K562 (cell line): ENCODE results near the gene WDR46. TPM values are rescaled to one million over a fixed set of nuclear protein-coding genes. Genes with fewer than 3 reads are reported as not detected.
A peak's percentile ranks its signal among the peaks of the same experiment; 100 is the strongest.

Source experiments
- BRF1 ChIP-seq: IDR thresholded peaks from 3 replicates; pipeline ENCODE4 v1.6.1; 2011; ENCODE audit warnings: borderline replicate concordance, mild to moderate bottlenecking; ENCODE audit not compliant: insufficient read length; ENCODE audit errors: extremely low read depth
- DACH1 ChIP-seq: fragments of 450-650 bp; IDR thresholded peaks from 2 replicates; pipeline ENCODE4 v1.6.1; 2018; ENCODE audit not compliant: partially characterized antibody
- DPF2 ChIP-seq: fragments of 450-650 bp; IDR thresholded peaks from 2 replicates; pipeline ENCODE4 v1.6.1; 2016
- HMG20B ChIP-seq: fragments of 250-450 bp; sonication (Bioruptor Pico); IDR thresholded peaks from 2 replicates; pipeline ENCODE4 v1.5.0; 2021; ENCODE audit warnings: mild to moderate bottlenecking
- MECOM ChIP-seq: fragments of 250-450 bp; sonication (Bioruptor Pico); IDR thresholded peaks from 2 replicates; pipeline ENCODE4 v1.8.0; 2022; ENCODE audit warnings: inconsistent platforms
- MYBL2 ChIP-seq, 2 experiments: fragments of 450-650 bp in 1 of 2; sonication (generic) in 1 of 2; formaldehyde crosslinking in 1 of 2; IDR thresholded peaks; 2 replicates each; pipeline versions ENCODE4 v1.6.1 to v1.8.1; 2017 to 2022; ENCODE audit warnings: borderline replicate concordance in 1 of 2, inconsistent platforms in 1 of 2, low read depth in 1 of 2, mild to moderate bottlenecking in 1 of 2, missing genetic modification reagents in 1 of 2, moderate library complexity in 1 of 2
- MYC ChIP-seq, 2 experiments: fragments of 250-450 bp in 1 of 2; sonication (Bioruptor Pico) in 1 of 2; IDR thresholded peaks; 2 replicates each; pipeline versions ENCODE4 v1.5.1 to v1.6.1; 2012 to 2021; ENCODE audit warnings: low read depth in 2 of 2, borderline replicate concordance in 1 of 2, improper control_type of control experiment in 1 of 2, low read length in 1 of 2, mild to moderate bottlenecking in 1 of 2, moderate library complexity in 1 of 2
- POLR3A ChIP-seq: IDR thresholded peaks from 2 replicates; pipeline ENCODE4 v1.6.1; 2011; ENCODE audit warnings: borderline replicate concordance, mild to moderate bottlenecking, moderate library complexity; ENCODE audit not compliant: insufficient read length, insufficient read depth; ENCODE audit errors: extremely low read depth
- RBM14 ChIP-seq: fragments of 200-400 bp; formaldehyde crosslinking; IDR thresholded peaks from 2 replicates; pipeline ENCODE4 v1.6.1; 2018; ENCODE audit warnings: low read depth, mild to moderate bottlenecking, low read length, moderate library complexity, borderline replicate concordance; ENCODE audit not compliant: insufficient read depth
- U2AF1 ChIP-seq: fragments of 200-400 bp; formaldehyde crosslinking; optimal IDR thresholded peaks from 2 replicates; pipeline ENCODE3; 2017; ENCODE audit warnings: mild to moderate bottlenecking, low read depth, low read length, moderate library complexity
- ZFX ChIP-seq: sonication (generic); formaldehyde crosslinking; IDR thresholded peaks from 2 replicates; pipeline ENCODE4 v1.8.0; 2022; ENCODE audit warnings: mild to moderate bottlenecking, missing genetic modification reagents, moderate library complexity
- ZNF668 ChIP-seq: fragments of 250-450 bp; sonication (Bioruptor Pico); IDR thresholded peaks from 2 replicates; pipeline ENCODE4 v1.8.0; 2022; ENCODE audit warnings: mild to moderate bottlenecking, inconsistent platforms
- ZNF764 ChIP-seq: fragments of 250-450 bp; sonication (Bioruptor Pico); IDR thresholded peaks from 2 replicates; pipeline ENCODE4 v1.4.0; 2020; ENCODE audit warnings: low read depth, mild to moderate bottlenecking, moderate library complexity
- polyA plus RNA-seq, 8 experiments: library from polyadenylated mRNA; depleted of rRNA in 4 of 8; stranded (reverse) in 5 of 8; unstranded in 3 of 8; fragments of >200 nt; fragmentation: Nextera tagmentation in 2 of 8; fragmentation: Illumina TruSeq in 1 of 8; extraction: Ambion mirVana in 2 of 8; extraction: Trizol in 1 of 8; gene quantifications; 2 replicates each; pipeline versions ENCODE4 v1.2.1 to v1.2.3, GENCODE V29; 2011 to 2014; ENCODE audit warnings: inconsistent platforms in 1 of 8, missing spikeins in 1 of 8
- total RNA-seq, 7 experiments: library from RNA; depleted of rRNA in 6 of 7; stranded (reverse); fragments of >200 nt in 6 of 7; fragmentation: Illumina TruSeq in 2 of 7; extraction: Trizol in 2 of 7; gene quantifications; 2 replicates each; pipeline versions ENCODE4 v1.2.1 to v1.2.3, GENCODE V29; 2011 to 2021; ENCODE audit warnings: low replicate concordance in 1 of 7
- TF ChIP-seq, protein P1 (sequence below): sonication (generic); formaldehyde crosslinking; IDR thresholded peaks from 2 replicates; pipeline ENCODE4 v1.9.0; 2022; ENCODE audit warnings: mild to moderate bottlenecking, missing genetic modification reagents
- TF ChIP-seq, protein P2 (sequence below): sonication (generic); formaldehyde crosslinking; IDR thresholded peaks from 2 replicates; pipeline ENCODE4 v1.8.0; 2023; ENCODE audit warnings: missing genetic modification reagents, mild to moderate bottlenecking, borderline replicate concordance
- TF ChIP-seq, protein P3 (sequence below): fragments of 450-650 bp; IDR thresholded peaks from 2 replicates; pipeline ENCODE4 v1.6.1; 2017; ENCODE audit warnings: antibody characterized with exemption

WDR46 gene
- total and polyA plus RNA-seq, 9 of the 15 experiments (the other 6 are each of a cell fraction or from before 2014, with no cell fraction given): 8.9 to 146 (median 93.1) TPM

DNA sequence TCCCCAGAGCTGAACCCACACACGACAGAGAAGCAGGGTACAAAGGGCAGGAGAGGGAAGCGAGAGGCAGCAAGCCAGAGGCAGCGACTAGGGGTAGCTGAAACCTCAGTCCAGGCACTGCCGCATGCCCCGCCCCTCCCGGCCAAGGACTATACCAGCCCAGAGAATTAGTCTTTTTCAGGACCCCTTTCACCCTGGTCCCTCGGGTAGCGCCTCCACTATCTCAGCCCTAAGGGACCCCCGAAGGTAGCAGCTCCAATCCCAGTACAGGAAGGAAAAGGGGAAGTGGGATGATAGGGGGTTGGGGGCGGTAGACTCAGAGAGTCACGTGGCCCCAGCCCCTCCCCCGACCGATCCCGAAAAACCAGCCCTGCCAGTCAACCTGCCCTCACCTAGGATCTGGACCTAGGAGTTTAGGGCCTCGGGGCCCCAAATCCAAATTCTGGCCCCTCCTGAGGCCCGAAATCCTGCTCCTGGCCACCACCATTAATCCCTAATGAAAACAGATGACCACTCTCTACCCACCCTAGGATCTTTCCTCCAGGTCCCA, 8.4 kb upstream of the WDR46 start (continued):
- TF ChIP-seq, protein P1, sequence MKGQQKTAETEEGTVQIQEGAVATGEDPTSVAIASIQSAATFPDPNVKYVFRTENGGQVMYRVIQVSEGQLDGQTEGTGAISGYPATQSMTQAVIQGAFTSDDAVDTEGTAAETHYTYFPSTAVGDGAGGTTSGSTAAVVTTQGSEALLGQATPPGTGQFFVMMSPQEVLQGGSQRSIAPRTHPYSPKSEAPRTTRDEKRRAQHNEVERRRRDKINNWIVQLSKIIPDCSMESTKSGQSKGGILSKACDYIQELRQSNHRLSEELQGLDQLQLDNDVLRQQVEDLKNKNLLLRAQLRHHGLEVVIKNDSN (CRISPR knock-in tag): peak; percentile 92
- TF ChIP-seq MYC (IDR thresholded peaks at IDR 0.05; ENCODE audit: low read depth, low read length): peak; percentile 20; the same call in 1 of the 2 replicates
- no peak for TF ChIP-seq MYC (CRISPR knock-in tag; IDR thresholded peaks at IDR 0.05; ENCODE audit: borderline replicate concordance, low read depth)
- TF ChIP-seq, protein P2, sequence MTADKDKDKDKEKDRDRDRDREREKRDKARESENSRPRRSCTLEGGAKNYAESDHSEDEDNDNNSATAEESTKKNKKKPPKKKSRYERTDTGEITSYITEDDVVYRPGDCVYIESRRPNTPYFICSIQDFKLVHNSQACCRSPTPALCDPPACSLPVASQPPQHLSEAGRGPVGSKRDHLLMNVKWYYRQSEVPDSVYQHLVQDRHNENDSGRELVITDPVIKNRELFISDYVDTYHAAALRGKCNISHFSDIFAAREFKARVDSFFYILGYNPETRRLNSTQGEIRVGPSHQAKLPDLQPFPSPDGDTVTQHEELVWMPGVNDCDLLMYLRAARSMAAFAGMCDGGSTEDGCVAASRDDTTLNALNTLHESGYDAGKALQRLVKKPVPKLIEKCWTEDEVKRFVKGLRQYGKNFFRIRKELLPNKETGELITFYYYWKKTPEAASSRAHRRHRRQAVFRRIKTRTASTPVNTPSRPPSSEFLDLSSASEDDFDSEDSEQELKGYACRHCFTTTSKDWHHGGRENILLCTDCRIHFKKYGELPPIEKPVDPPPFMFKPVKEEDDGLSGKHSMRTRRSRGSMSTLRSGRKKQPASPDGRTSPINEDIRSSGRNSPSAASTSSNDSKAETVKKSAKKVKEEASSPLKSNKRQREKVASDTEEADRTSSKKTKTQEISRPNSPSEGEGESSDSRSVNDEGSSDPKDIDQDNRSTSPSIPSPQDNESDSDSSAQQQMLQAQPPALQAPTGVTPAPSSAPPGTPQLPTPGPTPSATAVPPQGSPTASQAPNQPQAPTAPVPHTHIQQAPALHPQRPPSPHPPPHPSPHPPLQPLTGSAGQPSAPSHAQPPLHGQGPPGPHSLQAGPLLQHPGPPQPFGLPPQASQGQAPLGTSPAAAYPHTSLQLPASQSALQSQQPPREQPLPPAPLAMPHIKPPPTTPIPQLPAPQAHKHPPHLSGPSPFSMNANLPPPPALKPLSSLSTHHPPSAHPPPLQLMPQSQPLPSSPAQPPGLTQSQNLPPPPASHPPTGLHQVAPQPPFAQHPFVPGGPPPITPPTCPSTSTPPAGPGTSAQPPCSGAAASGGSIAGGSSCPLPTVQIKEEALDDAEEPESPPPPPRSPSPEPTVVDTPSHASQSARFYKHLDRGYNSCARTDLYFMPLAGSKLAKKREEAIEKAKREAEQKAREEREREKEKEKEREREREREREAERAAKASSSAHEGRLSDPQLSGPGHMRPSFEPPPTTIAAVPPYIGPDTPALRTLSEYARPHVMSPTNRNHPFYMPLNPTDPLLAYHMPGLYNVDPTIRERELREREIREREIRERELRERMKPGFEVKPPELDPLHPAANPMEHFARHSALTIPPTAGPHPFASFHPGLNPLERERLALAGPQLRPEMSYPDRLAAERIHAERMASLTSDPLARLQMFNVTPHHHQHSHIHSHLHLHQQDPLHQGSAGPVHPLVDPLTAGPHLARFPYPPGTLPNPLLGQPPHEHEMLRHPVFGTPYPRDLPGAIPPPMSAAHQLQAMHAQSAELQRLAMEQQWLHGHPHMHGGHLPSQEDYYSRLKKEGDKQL (CRISPR knock-in tag): no peak
- TF ChIP-seq DACH1: no peak
- TF ChIP-seq ZNF668: no peak
- no peak for TF ChIP-seq RBM14
- TF ChIP-seq MYBL2 (IDR thresholded peaks at IDR 0.05; ENCODE audit: low read depth): no peak
- TF ChIP-seq MYBL2 (CRISPR knock-in tag; IDR thresholded peaks at IDR 0.05; ENCODE audit: borderline replicate concordance): no peak
- peak; percentile 25; the same call in 1 of the 2 replicates for TF ChIP-seq ZFX (CRISPR knock-in tag)
- TF ChIP-seq, protein P3, sequence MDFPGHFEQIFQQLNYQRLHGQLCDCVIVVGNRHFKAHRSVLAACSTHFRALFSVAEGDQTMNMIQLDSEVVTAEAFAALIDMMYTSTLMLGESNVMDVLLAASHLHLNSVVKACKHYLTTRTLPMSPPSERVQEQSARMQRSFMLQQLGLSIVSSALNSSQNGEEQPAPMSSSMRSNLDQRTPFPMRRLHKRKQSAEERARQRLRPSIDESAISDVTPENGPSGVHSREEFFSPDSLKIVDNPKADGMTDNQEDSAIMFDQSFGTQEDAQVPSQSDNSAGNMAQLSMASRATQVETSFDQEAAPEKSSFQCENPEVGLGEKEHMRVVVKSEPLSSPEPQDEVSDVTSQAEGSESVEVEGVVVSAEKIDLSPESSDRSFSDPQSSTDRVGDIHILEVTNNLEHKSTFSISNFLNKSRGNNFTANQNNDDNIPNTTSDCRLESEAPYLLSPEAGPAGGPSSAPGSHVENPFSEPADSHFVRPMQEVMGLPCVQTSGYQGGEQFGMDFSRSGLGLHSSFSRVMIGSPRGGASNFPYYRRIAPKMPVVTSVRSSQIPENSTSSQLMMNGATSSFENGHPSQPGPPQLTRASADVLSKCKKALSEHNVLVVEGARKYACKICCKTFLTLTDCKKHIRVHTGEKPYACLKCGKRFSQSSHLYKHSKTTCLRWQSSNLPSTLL: no peak
- no peak for TF ChIP-seq POLR3A
- TF ChIP-seq BRF1: no peak
- no peak for TF ChIP-seq HMG20B
- TF ChIP-seq DPF2: peak; percentile 20; the same call in 1 of the 2 replicates
- TF ChIP-seq MECOM (CRISPR knock-in tag): no peak
- no peak for TF ChIP-seq U2AF1
- TF ChIP-seq ZNF764 (CRISPR knock-in tag): 0 out of 2 replicates have a peak, but pooled peaks have one; percentile 43
